Measurements from ENCODE around the gene ROBO1. TPM values are rescaled to one million over a fixed set of nuclear protein-coding genes. Genes with fewer than 3 reads are reported as not detected.

The ROBO1 gene
- total and polyA plus RNA-seq, 4 donors: 1.0 to 30.3 (median 3.9) TPM

- WGBS: 76% methylated on average over 4 of the region's 4 CpGs
- no peak for DNase-seq (ENCODE audit: low spot score)
- H3K9me3 ChIP-seq (ENCODE audit: control insufficient read depth in 4 of 4, low read length in 3 of 4): no peaks in the 10 kb centered on the region
- H3K36me3 ChIP-seq (ENCODE audit: control insufficient read depth in 4 of 4, insufficient read depth in 3 of 4, low read depth in 1 of 4, low read length in 3 of 4): no peaks in the 10 kb centered on the region
- H3K4me3 ChIP-seq (ENCODE audit: low read depth in 1 of 3, low read length in 3 of 3): no peak overlapping the region
- no peak overlapping the region for H3K9ac ChIP-seq (ENCODE audit: low read depth in 1 of 2, low read length in 2 of 2)
- no peak overlapping the region for H3K27ac ChIP-seq (ENCODE audit: low read depth in 1 of 2, low read length in 2 of 2)
- H3K4me1 ChIP-seq (ENCODE audit: control insufficient read depth in 4 of 4, insufficient read depth in 4 of 4, low read length in 3 of 4): no peaks in the 10 kb centered on the region
- TF ChIP-seq FOXA1 (IDR thresholded peaks at IDR 0.05): no peak
- no peak for TF ChIP-seq ZBTB33 (IDR thresholded peaks at IDR 0.05)
- TF ChIP-seq SP1 (IDR thresholded peaks at IDR 0.05): no peak
- no peak for TF ChIP-seq TAF1 (conservative IDR thresholded peaks at IDR 0.05)
- no peak for TF ChIP-seq GABPA (IDR thresholded peaks at IDR 0.05 in 1 of 2, conservative IDR thresholded peaks at IDR 0.05 in 1 of 2)
- no peak for TF ChIP-seq REST (IDR thresholded peaks at IDR 0.05)
- no peak for TF ChIP-seq JUND (IDR thresholded peaks at IDR 0.05)
- TF ChIP-seq CTCF (IDR thresholded peaks at IDR 0.05; ENCODE audit: low read depth, low read length, missing input control): no peak
- TF ChIP-seq ATF3 (IDR thresholded peaks at IDR 0.05): no peak
- TF ChIP-seq HNF4G (IDR thresholded peaks at IDR 0.05): no peak
- TF ChIP-seq NR2F2 (IDR thresholded peaks at IDR 0.05): no peak
- TF ChIP-seq RXRA (IDR thresholded peaks at IDR 0.05): no peak
- no peaks in the 10 kb centered on the region for H3K27me3 ChIP-seq (ENCODE audit: control insufficient read depth in 4 of 4, insufficient read depth in 4 of 4, low read length in 3 of 4)
Observed at GRCh38 chr3:79358327-79358726, 409.5 kb downstream of the ROBO1 start.

- Histone ChIP-seq H3K9me3 (ENCODE audit: control insufficient read depth in 4 of 4, low read length in 3 of 4) (no peaks in the 10 kb centered on the region), H3K27me3 (ENCODE audit: control insufficient read depth in 4 of 4, insufficient read depth in 4 of 4, low read length in 3 of 4) (no peaks in the 10 kb centered on the region), H3K4me1 (ENCODE audit: control insufficient read depth in 4 of 4, insufficient read depth in 4 of 4, low read length in 3 of 4) (no peaks in the 10 kb centered on the region), H3K4me3 (ENCODE audit: low read depth in 1 of 3, low read length in 3 of 3) (no peak overlapping the region), H3K9ac (ENCODE audit: low read depth in 1 of 2, low read length in 2 of 2) (no peak overlapping the region), H3K36me3 (ENCODE audit: control insufficient read depth in 4 of 4, insufficient read depth in 3 of 4, low read depth in 1 of 4, low read length in 3 of 4) (no peaks in the 10 kb centered on the region), H3K27ac (ENCODE audit: low read depth in 1 of 2, low read length in 2 of 2) (no peak overlapping the region)
- WGBS: 71% methylated on average over 3 of the region's 3 CpGs
- DNase-seq (ENCODE audit: low spot score): no peak
- TF ChIP-seq REST (IDR thresholded peaks at IDR 0.05) (no peak), FOXA1 (IDR thresholded peaks at IDR 0.05) (no peak), FOXA2 (IDR thresholded peaks at IDR 0.05) (no peak), ZBTB33 (IDR thresholded peaks at IDR 0.05) (no peak), EGR1 (IDR thresholded peaks at IDR 0.05; ENCODE audit: low read depth in 2 of 2) (no peak), ATF3 (IDR thresholded peaks at IDR 0.05) (no peak), HNF4A (conservative IDR thresholded peaks at IDR 0.05) (no peak), RXRA (IDR thresholded peaks at IDR 0.05) (no peak), GABPA (IDR thresholded peaks at IDR 0.05 in 1 of 2, conservative IDR thresholded peaks at IDR 0.05 in 1 of 2) (no peak), JUND (IDR thresholded peaks at IDR 0.05) (no peak), TAF1 (conservative IDR thresholded peaks at IDR 0.05) (no peak), NR2F2 (IDR thresholded peaks at IDR 0.05) (no peak), SP1 (IDR thresholded peaks at IDR 0.05) (no peak)
Observed at GRCh38 chr3:79354179-79354688, 413.6 kb downstream of the ROBO1 start.
